Activated B cell treated with CpG ODN at 0.5 μM for 24 hours (primary cell): ENCODE data around the gene CREBRF. TPM values are rescaled to one million over a fixed set of nuclear protein-coding genes. Genes with fewer than 3 reads are reported as not detected.
A peak's percentile ranks its signal among the peaks of the same experiment; 100 is the strongest.
"Not testable (repeated sequence)": the region's sequence is repeated elsewhere in the genome, so short reads cannot be mapped to it uniquely, and the experiment has no call there.

Experiments used
- ATAC-seq: fragments of 200-7000 bp; cut with Tn5 transposase; one replicate; pipeline ENCODE4 v1.10.0; 2021; ENCODE audit warnings: low read depth, mild to moderate bottlenecking, moderate library complexity
- CTCF ChIA-PET: fragments of 350-600 bp; sonication (Branson Sonifier 250); formaldehyde crosslinking; loops from one replicate; lab custom pipeline; 2021; ENCODE audit warnings: antibody characterized with exemption; lab: Charles Lee
- POLR2A ChIA-PET: fragments of 350-600 bp; sonication (Branson Sonifier 250); formaldehyde crosslinking; loops from one replicate; lab custom pipeline; 2021; ENCODE audit warnings: antibody characterized with exemption; lab: Charles Lee
- DNase-seq: peaks from one replicate; pipeline ENCODE4 v3.0.0; 2022
- H3K27ac Mint-ChIP-seq: one replicate; pipeline ENCODE4 v1.8.0; 2020; ENCODE audit warnings: mixed read lengths
- H3K27me3 Mint-ChIP-seq: one replicate; pipeline ENCODE4 v1.8.0; 2021; ENCODE audit warnings: mixed read lengths
- H3K36me3 Mint-ChIP-seq: one replicate; pipeline ENCODE4 v1.8.0; 2021; ENCODE audit warnings: low read depth, mixed read lengths
- H3K4me1 Mint-ChIP-seq: one replicate; pipeline ENCODE4 v1.8.0; 2021; ENCODE audit warnings: mixed read lengths
- H3K4me3 Mint-ChIP-seq: one replicate; pipeline ENCODE4 v1.8.0; 2020; ENCODE audit warnings: mild to moderate bottlenecking, mixed read lengths
- H3K9me3 Mint-ChIP-seq: one replicate; pipeline ENCODE4 v1.8.0; 2020; ENCODE audit warnings: mixed read lengths
- CTCF ChIP-seq: fragments of 200-600 bp; IDR thresholded peaks from one replicate; pipeline ENCODE4 v1.8.0; 2022; ENCODE audit warnings: antibody characterized with exemption, mild to moderate bottlenecking
- intact Hi-C: fragments of 100-400 bp; cut with micrococcal nuclease; formaldehyde crosslinking; loops from one replicate; pipeline ENCODE4 v1.15.1; 2024
- total RNA-seq: library from RNA; stranded (reverse); gene quantifications from 2 replicates; pipeline ENCODE4 v1.2.3, GENCODE V29; 2022

The CREBRF gene
- total RNA-seq, 1 donor from 2014 or later: 37.4 TPM

- DNase-seq (no peak), ATAC-seq (no peak)
- Mint-ChIP-seq H3K27ac (no peak overlapping the region), H3K27me3 (no peaks in the 10 kb centered on the region), H3K4me3 (no peak overlapping the region), H3K4me1 (peaks cover 11% of the 10 kb centered on the region), H3K9me3 (no peaks in the 10 kb centered on the region), H3K36me3 (peaks cover 19% of the 10 kb centered on the region)
- ChIA-PET POLR2A (no interaction called here), CTCF (no interaction called here)
- TF ChIP-seq CTCF: no peak
- intact Hi-C loops: no loop called here
These were observed 27.3 kb upstream of the CREBRF start for GRCh38 chr5:173028811-173029327.

GRCh38 chr5:173029499-173029921, 26.6 kb upstream of the CREBRF start:
- POLR2A ChIA-PET: no interaction called here
- no peak for DNase-seq
- peaks cover 22% of the 10 kb centered on the region for H3K36me3 Mint-ChIP-seq

GRCh38 chr5:173032096-173032495, 24.1 kb upstream of the CREBRF start:
- POLR2A ChIA-PET: interaction anchor here (0.6 to 0.7 kb wide), 2 partner anchors 11 to 120 kb away, joined by 4 to 5 read pairs; no protein-coding TSS in a partner anchor

More at GRCh38 chr5:173029499-173029921, 26.6 kb upstream of the CREBRF start:
- H3K9me3 Mint-ChIP-seq: no peaks in the 10 kb centered on the region
- CTCF ChIA-PET: no interaction called here
- no peak overlapping the region for H3K4me3 Mint-ChIP-seq
- peak; percentile 54 for ATAC-seq
- H3K27me3 Mint-ChIP-seq: no peaks in the 10 kb centered on the region
- H3K27ac Mint-ChIP-seq: no peak overlapping the region
- intact Hi-C loops: no loop called here
- no peak for TF ChIP-seq CTCF
- peaks cover 17% of the 10 kb centered on the region for H3K4me1 Mint-ChIP-seq

DNA sequence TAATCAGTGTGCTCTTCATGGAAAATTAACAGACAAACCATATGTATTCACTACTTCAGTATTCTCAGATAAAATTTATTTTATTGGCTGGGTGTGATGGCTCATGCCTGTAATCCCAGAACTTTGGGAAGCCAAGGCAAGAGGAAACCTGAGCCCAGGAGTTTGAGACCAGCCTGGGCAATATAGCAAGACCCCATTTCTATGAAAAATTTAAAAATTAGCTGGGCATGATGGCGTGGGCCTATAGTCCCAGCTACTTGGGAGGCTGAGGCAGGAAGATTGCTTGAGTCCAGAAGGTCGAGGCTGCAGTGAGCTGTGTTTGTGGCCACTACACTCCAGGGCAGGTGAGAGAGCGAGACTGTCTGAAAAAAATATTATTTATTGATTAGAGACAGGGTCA, 23.4 kb upstream of the CREBRF start:
- no peak overlapping the region for H3K4me3 Mint-ChIP-seq
- H3K4me1 Mint-ChIP-seq: peaks cover 43% of the 10 kb centered on the region
- ATAC-seq: no peak
- POLR2A ChIA-PET: interaction anchor here (1.6 kb wide), 1 partner anchor 24 kb away, joined by 7 read pairs; no protein-coding TSS in a partner anchor
- CTCF ChIA-PET: interaction anchor here (0.8 kb wide), 1 partner anchor 49 kb away, joined by 3 read pairs; no protein-coding TSS in a partner anchor
- no peak for TF ChIP-seq CTCF
- H3K27ac Mint-ChIP-seq: peak overlapping the region; percentile 18
- peaks cover 24% of the 10 kb centered on the region for H3K36me3 Mint-ChIP-seq
- no peaks in the 10 kb centered on the region for H3K9me3 Mint-ChIP-seq
- no peak for DNase-seq
- H3K27me3 Mint-ChIP-seq: no peaks in the 10 kb centered on the region
- intact Hi-C loops: no loop called here

More at GRCh38 chr5:173032096-173032495, 24.1 kb upstream of the CREBRF start:
- ATAC-seq, DNase-seq, H3K27ac Mint-ChIP-seq, H3K9me3 Mint-ChIP-seq, CTCF ChIA-PET, H3K4me3 Mint-ChIP-seq, intact Hi-C loops, H3K27me3 Mint-ChIP-seq: not testable (repeated sequence)
- Mint-ChIP-seq H3K4me1 (peaks cover 38% of the 10 kb centered on the region), H3K36me3 (peaks cover 24% of the 10 kb centered on the region)

DNA sequence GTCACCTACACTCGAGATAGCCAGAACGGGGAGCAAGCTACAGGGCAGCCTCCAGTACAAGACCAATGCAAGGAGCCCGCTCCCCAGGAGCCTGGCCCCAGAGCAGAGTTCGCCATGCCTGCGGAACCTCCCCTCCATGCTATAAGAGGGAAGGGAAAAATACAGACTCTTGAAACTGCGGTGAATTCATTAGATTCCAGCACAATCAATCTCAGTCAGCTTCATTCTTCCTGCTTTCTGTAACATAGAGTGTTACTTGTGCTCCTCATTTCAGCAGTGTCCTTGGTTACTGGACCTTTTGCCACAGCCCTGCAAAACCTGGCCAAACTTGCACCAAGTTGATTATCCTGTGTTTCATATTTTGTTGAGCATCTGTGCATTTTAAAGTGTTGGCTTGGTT, 22.2 kb upstream of the CREBRF start:
- H3K9me3 Mint-ChIP-seq: no peaks in the 10 kb centered on the region
- ATAC-seq (no peak), DNase-seq (no peak)
- no peak for TF ChIP-seq CTCF
- ChIA-PET POLR2A (interaction anchor here (1.6 kb wide), 1 partner anchor 23 kb away, joined by 7 read pairs; no protein-coding TSS in a partner anchor), CTCF (no interaction called here)
- no peak overlapping the region for H3K4me3 Mint-ChIP-seq
- peak overlapping the region; percentile 91 for H3K27ac Mint-ChIP-seq
- H3K27me3 Mint-ChIP-seq: no peaks in the 10 kb centered on the region
- peaks cover 44% of the 10 kb centered on the region for H3K4me1 Mint-ChIP-seq
- intact Hi-C loops: no loop called here
- peaks cover 24% of the 10 kb centered on the region for H3K36me3 Mint-ChIP-seq
